Measurements from ENCODE around the gene CDC42BPB.

The CDC42BPB gene

DNA sequence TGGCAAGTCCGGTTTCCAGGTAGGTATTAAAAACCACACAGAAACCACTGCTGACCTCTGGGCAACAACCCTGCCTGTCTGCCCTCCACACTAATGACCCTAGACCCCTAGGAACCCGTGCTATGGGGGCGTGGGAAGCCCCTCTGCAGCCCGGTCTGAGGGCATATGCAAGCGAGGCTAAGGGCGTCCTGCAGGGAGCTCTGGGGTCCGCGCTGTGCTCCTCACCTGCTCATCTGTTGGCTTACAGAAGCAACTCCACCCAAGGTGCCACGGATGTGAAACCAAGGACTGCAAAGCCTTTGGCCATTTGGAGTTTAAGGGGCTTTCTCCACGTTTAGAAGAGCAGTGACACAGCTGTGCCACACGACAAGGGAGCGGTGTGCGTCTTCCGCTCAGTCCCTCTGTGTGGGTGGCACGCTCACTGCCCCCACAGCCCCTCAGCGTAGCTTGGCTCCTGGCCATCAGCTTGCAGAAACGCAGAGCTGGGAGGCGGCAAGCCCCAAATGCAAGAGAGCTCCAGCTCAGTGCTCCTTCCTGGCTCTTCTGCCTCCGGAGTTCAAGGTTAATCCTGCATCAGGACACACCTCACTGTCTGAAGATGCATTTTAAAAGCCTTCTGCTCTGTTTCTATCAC is 116.5 kb downstream of the CDC42BPB start:
- DNase-seq (ENCODE audit: low read depth in 2 of 2) = no peak
- no peak overlapping the region for H3K4me3 ChIP-seq (replicated peaks in 1 of 2; ENCODE audit: low read depth in 2 of 2, low read length in 2 of 2)
- TF ChIP-seq, protein P1, sequence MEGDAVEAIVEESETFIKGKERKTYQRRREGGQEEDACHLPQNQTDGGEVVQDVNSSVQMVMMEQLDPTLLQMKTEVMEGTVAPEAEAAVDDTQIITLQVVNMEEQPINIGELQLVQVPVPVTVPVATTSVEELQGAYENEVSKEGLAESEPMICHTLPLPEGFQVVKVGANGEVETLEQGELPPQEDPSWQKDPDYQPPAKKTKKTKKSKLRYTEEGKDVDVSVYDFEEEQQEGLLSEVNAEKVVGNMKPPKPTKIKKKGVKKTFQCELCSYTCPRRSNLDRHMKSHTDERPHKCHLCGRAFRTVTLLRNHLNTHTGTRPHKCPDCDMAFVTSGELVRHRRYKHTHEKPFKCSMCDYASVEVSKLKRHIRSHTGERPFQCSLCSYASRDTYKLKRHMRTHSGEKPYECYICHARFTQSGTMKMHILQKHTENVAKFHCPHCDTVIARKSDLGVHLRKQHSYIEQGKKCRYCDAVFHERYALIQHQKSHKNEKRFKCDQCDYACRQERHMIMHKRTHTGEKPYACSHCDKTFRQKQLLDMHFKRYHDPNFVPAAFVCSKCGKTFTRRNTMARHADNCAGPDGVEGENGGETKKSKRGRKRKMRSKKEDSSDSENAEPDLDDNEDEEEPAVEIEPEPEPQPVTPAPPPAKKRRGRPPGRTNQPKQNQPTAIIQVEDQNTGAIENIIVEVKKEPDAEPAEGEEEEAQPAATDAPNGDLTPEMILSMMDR (IDR thresholded peaks at IDR 0.05; ENCODE audit: low read depth, low read length) = no peak

DNA sequence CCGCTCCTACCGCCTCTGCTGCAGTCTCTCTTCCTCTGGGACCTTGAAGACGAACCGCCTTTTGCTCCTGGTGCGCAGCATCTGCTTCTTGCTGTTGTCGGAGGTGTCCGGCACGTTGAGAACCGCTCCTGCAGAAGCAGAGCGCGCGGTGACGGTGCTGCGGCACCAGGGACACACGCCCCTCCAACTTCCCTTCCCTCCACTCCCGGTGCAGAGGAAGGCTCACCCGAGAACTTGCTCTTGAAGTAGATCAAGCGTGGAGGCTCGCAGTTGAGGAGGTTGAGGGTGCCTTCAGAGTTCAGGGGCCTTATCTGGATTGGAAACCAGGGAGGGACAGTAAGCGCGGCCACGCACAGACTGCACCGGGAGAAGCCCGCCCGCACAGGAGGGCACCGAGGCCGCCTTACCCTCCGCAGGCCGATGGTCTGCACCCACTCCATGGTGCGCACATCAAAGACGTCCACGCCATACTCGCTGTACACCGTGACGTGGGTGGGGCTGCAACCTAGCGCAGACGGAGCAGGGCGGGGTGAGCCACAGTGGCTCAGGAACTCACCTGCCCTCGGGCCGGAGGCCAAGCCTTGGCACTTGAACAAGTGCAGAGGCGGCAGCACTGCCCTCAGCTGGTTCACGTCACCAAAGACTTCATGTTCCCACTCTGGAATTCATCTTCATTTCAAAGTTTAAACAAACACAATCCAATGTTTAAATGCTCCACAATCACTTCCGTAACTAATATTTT is 117.4 kb downstream of the CDC42BPB start:
- TF ChIP-seq, protein P1 (IDR thresholded peaks at IDR 0.05; ENCODE audit: low read depth, low read length) = no peak

DNA sequence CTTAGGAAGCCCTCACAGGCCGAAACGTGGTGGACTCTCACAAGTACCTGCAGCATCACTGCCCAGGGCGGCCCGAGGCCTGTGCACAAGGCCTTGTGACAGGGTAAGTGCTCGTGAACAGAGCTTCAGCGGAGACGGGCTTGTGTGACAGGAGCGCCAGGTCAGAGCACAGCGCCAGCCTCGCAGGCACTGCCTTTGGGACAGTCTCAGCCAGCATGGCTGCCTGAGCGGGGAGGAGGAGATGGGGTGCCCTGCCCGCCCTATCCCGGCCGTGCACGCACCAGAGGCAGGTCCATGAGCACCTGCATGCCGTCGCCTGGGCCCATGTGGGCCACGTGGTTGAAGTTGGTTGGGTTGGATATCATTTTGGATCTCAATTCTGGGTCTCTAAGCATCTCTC is 118.0 kb downstream of the CDC42BPB start:
- no peak for DNase-seq (ENCODE audit: low read depth in 2 of 2)
- TF ChIP-seq, protein P1 (IDR thresholded peaks at IDR 0.05; ENCODE audit: low read depth, low read length) = no peak
- H3K4me3 ChIP-seq (replicated peaks in 1 of 2; ENCODE audit: low read depth in 2 of 2, low read length in 2 of 2) = no peak overlapping the region

More for the DNA sequence above, 117.4 kb downstream of the CDC42BPB start:
- DNase-seq (ENCODE audit: low read depth in 2 of 2) = no peak
- H3K4me3 ChIP-seq (replicated peaks in 1 of 2; ENCODE audit: low read depth in 2 of 2, low read length in 2 of 2) = no peak overlapping the region

DNA sequence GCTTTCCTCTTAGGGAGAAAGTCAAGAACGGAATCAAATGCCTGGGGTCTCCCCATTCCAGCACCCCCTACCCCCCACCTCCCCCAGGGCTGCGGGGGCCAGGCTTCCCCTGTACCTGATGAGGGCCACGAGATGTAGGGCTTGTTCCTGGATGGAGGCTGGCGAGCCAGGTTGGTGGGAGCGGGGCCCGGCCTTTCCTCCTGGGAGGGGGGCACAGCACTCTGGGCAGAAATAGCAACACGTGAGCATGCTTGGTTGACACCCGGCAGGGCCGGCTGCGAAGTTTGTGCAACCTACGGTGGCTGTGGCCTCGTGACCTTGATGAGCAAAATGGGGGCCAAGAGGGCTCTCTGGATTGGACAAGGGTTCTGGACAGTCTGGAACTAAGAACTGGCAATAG is 119.2 kb downstream of the CDC42BPB start:
- TF ChIP-seq, protein P1 (IDR thresholded peaks at IDR 0.05; ENCODE audit: low read depth, low read length) = no peak
- DNase-seq (ENCODE audit: low read depth in 2 of 2) = no peak
- H3K4me3 ChIP-seq (replicated peaks in 1 of 2; ENCODE audit: low read depth in 2 of 2, low read length in 2 of 2) = no peak overlapping the region

DNA sequence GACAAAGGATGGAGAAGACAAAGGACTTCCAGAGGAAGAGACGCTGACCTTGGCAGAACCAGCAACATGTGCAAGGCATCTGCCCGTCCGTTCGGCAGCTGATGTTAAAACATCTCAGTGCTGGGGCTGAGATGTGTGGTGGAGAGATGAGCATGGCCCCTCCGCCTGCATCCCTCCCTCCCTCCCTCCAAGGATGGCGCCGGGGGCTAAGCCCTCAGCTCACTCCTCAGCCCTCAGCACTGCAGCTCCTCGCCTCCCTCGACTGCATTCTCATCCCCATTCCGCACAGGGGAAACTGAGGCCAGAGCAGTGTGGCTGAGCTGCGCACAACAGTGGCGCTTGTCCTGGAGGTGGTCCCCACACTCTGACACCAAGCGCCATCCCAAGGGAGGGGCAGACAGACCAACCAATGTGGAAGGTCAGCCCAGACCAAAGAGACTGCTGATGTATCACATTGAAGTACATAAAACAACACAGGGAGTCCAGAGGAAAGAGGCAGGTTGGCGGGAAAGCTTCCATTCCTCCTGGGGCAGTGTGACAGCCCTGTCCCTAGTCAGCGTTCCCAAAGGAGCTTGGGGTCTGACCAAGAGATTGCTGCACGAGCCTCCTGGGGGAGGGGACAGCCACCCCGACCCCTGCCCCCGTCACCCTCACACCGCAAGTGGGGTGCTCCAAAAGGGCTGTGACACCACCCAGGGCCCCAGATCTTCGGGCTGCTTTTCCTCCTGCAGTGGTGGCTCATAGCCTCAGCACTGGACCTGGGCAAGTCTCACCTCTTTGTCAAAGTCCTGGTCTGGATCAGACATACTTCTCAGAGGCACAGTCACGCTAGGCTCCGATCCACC is 119.8 kb downstream of the CDC42BPB start:
- no peak overlapping the region for H3K4me3 ChIP-seq (replicated peaks in 1 of 2; ENCODE audit: low read depth in 2 of 2, low read length in 2 of 2)
- no peak for DNase-seq (ENCODE audit: low read depth in 2 of 2)
- TF ChIP-seq, protein P1 (IDR thresholded peaks at IDR 0.05; ENCODE audit: low read depth, low read length) = no peak

DNA sequence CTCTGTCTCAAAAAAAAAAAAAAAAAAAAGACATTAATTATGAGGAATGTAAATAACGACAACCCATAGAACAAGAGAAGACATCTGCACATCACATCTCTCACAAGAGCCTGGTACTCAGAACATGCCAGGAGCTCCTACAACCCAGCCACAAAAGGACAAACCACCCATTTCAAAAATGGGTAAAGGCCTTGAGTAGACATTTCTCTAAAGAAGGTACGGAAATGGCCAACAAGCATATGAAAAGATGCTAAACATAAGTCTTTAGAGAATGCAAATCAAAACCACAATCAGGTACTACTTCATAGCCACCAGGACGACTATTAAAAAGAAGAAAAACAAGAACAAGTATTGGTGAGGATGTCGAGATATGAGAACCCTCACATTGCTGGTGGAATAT is 121.6 kb downstream of the CDC42BPB start:
- H3K4me3 ChIP-seq (replicated peaks in 1 of 2; ENCODE audit: low read depth in 2 of 2, low read length in 2 of 2) = no peak overlapping the region
- TF ChIP-seq, protein P1 (IDR thresholded peaks at IDR 0.05; ENCODE audit: low read depth, low read length) = no peak
- no peak for DNase-seq (ENCODE audit: low read depth in 2 of 2)

Data from cardiac fibroblast (primary cell).